HepG2 (cell line): ENCODE data around the gene XPR1. TPM values are rescaled to one million over a fixed set of nuclear protein-coding genes. Genes with fewer than 3 reads are reported as not detected.

Experiments
- ATAC-seq: fragments of 200-7000 bp; cut with Tn5 transposase; 3 replicates; pipeline ENCODE4 v1.9.1; 2020; ENCODE audit warnings: mild to moderate bottlenecking, moderate library complexity
- BruUV-seq: library from RNA; stranded (reverse); fragments of 400-500 nt; replicated peaks from 2 replicates; lab custom pipeline; 2021; lab: Mats Ljungman, UMichigan
- CTCF ChIA-PET: fragments of 300-600 bp; formaldehyde crosslinking; extraction: SDS; loops from one replicate; lab custom pipeline; 2021; ENCODE audit warnings: low total read pairs, inconsistent platforms, low intra/inter-chr PET ratio; lab: Yijun Ruan, JAX
- POLR2A ChIA-PET: fragments of 350-600 bp; sonication (Branson Sonifier 250); formaldehyde crosslinking; loops from one replicate; lab custom pipeline; 2020; ENCODE audit warnings: antibody characterized with exemption, inconsistent platforms; lab: Yijun Ruan, JAX
- DNase-seq: peaks from one replicate; pipeline ENCODE4 v3.0.0-alpha.2; 2015; ENCODE audit warnings: low spot score
- FAIRE-seq: peaks from 3 replicates; lab custom pipeline; 2011; peaks lifted over from hg19 to GRCh38; lab: Jason Lieb, UNC
- H2AFZ ChIP-seq: one replicate; pipeline ENCODE4 v1.6.1; 2011; ENCODE audit warnings: low read length, inconsistent platforms
- H3K27ac ChIP-seq: fragments of 300-600 bp; 3 replicates; pipeline ENCODE4 v1.8.0; 2011; ENCODE audit warnings: mixed run types, mild to moderate bottlenecking, mixed read lengths, low read length, inconsistent platforms; ENCODE audit not compliant: insufficient read depth; ENCODE audit errors: extremely low read length
- H3K27me3 ChIP-seq, 2 experiments: fragments of 200-600 bp in 1 of 2; 2 replicates in 1 of 2; 3 replicates in 1 of 2; pipeline versions ENCODE4 v1.6.0 to v1.8.0; 2011; ENCODE audit warnings: low read length in 2 of 2, mild to moderate bottlenecking in 2 of 2, moderate library complexity in 2 of 2, inconsistent platforms in 1 of 2; ENCODE audit not compliant: insufficient read depth in 2 of 2, control insufficient read depth in 1 of 2
- H3K36me3 ChIP-seq, 2 experiments: fragments of 200-600 bp in 1 of 2; replicated peaks in 1 of 2; 2 replicates in 1 of 2; 3 replicates in 1 of 2; pipeline versions ENCODE4 v1.5.1 to v1.8.0; 2011; ENCODE audit warnings: low read length in 2 of 2, inconsistent platforms in 1 of 2; ENCODE audit not compliant: insufficient read depth in 2 of 2, control insufficient read depth in 1 of 2
- H3K4me1 ChIP-seq: 2 replicates; pipeline ENCODE4 v1.5.1; 2012; ENCODE audit warnings: low read length, inconsistent platforms; ENCODE audit not compliant: insufficient read depth
- H3K4me2 ChIP-seq: 2 replicates; pipeline ENCODE4 v1.6.0; 2011; ENCODE audit warnings: low read depth, low read length, inconsistent platforms
- H3K4me3 ChIP-seq, 3 experiments: fragments of 200-600 bp in 1 of 3; sonication (generic), shearing (Covaris generic) in 1 of 3; replicated peaks in 1 of 3; 2 replicates each; pipeline ENCODE4 v1.5.1; 2011 to 2016; ENCODE audit warnings: low read length in 3 of 3, inconsistent platforms in 2 of 3, low read depth in 2 of 3, mild to moderate bottlenecking in 2 of 3, control low read depth in 1 of 3, mixed read lengths in 1 of 3; ENCODE audit not compliant: insufficient read depth in 1 of 3
- H3K79me2 ChIP-seq: one replicate; pipeline ENCODE4 v1.6.1; 2011; ENCODE audit warnings: low read length, inconsistent platforms; ENCODE audit not compliant: insufficient read depth
- H3K9ac ChIP-seq: 2 replicates; pipeline ENCODE4 v1.6.0; 2011; ENCODE audit warnings: mild to moderate bottlenecking, low read depth, low read length, inconsistent platforms; ENCODE audit not compliant: insufficient read depth
- H3K9me3 ChIP-seq: 2 replicates; pipeline ENCODE4 v1.5.1; 2012; ENCODE audit warnings: mild to moderate bottlenecking, low read length
- H4K20me1 ChIP-seq: 2 replicates; pipeline ENCODE4 v1.6.0; 2011; ENCODE audit warnings: inconsistent platforms, mild to moderate bottlenecking, low read length, moderate library complexity; ENCODE audit not compliant: insufficient read depth
- STAG1 ChIP-seq: sonication (generic); formaldehyde crosslinking; IDR thresholded peaks from 2 replicates; pipeline ENCODE4 v1.4.0; 2020; ENCODE audit warnings: missing genetic modification reagents
- ZNF207 ChIP-seq: fragments of 450-650 bp; IDR thresholded peaks from 2 replicates; pipeline ENCODE4 v1.6.1; 2016; ENCODE audit warnings: antibody characterized with exemption, borderline replicate concordance
- ZNF446 ChIP-seq: sonication (generic); formaldehyde crosslinking; IDR thresholded peaks from 2 replicates; pipeline ENCODE4 v1.5.0; 2020; ENCODE audit warnings: mild to moderate bottlenecking, missing genetic modification reagents
- WGBS: methylation state at CpG from one replicate; pipeline ENCODE4 v1.1.6; 2017; ENCODE audit warnings: low lambda C conversion rate; 5-methylcytosine and 5-hydroxymethylcytosine counted together
- in situ Hi-C: cut with HindIII; loops from 2 replicates; pipeline ENCODE4 v1.10.0; 2017; ENCODE audit warnings: low pct_unique_long_range_greater_than_20kb; ENCODE audit not compliant: extremely low pct_ligation_motif_present
- intact Hi-C: fragments of 100-400 bp; cut with micrococcal nuclease; formaldehyde crosslinking; loops from one replicate; pipeline ENCODE4 v1.10.0; 2022; ENCODE audit not compliant: unreplicated experiment
- polyA plus RNA-seq, 8 experiments: library from polyadenylated mRNA; depleted of rRNA in 3 of 8; stranded (reverse) in 7 of 8; unstranded in 1 of 8; fragments of >200 nt; fragmentation: Illumina TruSeq in 4 of 8; extraction: Trizol in 4 of 8; gene quantifications; 2 replicates each; pipeline versions ENCODE4 v1.2.1 to v1.2.3, GENCODE V29; 2011 to 2016; ENCODE audit warnings: low read depth in 4 of 8, missing spikeins in 1 of 8, mixed read lengths in 1 of 8; ENCODE audit not compliant: insufficient read depth in 1 of 8
- total RNA-seq, 5 experiments: library from RNA; depleted of rRNA; stranded (reverse); fragments of >200 nt; fragmentation: Illumina TruSeq; extraction: Trizol; gene quantifications; 2 replicates each; pipeline ENCODE4 v1.2.3, GENCODE V29; 2016; ENCODE audit warnings: low read depth in 1 of 5
- TF ChIP-seq, protein P1 (sequence below): sonication (generic); formaldehyde crosslinking; IDR thresholded peaks from 2 replicates; pipeline ENCODE4 v1.5.0; 2020; ENCODE audit warnings: mild to moderate bottlenecking, missing genetic modification reagents, moderate library complexity
- TF ChIP-seq, protein P2 (sequence below): sonication (generic); formaldehyde crosslinking; IDR thresholded peaks from 2 replicates; pipeline ENCODE4 v1.4.0; 2020; ENCODE audit warnings: missing genetic modification reagents

XPR1 gene
- total and polyA plus RNA-seq, 2 of the 13 experiments (the other 11 are each of a cell fraction or from before 2014, with no cell fraction given), result 22.3 to 23.6 TPM

DNA sequence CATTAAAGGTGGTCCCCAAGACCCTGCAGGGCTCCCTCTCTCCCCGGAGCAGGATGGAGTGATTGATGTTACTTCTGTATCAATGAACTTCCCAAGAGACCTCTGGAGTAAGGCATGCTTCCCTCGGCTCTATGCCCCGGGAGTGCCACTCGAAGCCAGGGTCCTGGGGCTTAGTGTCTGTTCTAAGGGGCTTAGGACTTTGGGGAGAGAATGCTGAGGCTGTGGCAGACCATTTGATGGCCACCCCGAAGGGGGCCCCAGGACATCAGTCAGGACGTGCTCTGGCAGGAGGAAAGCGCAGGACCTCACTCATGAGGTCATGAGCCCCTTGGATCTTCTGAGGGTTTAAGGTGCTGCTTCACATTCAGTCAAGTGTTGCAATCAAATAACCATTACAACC is 288.4 kb downstream of the XPR1 start:
- in situ Hi-C loops (no loop called here), intact Hi-C loops (no loop called here)
- Histone ChIP-seq H3K4me3 (no peak overlapping the region), H3K36me3 (no peaks in the 10 kb centered on the region), H4K20me1 (no peaks in the 10 kb centered on the region), H2AFZ (no peak overlapping the region), H3K4me1 (peaks cover 48% of the 10 kb centered on the region), H3K27ac (no peak overlapping the region), H3K9ac (no peak overlapping the region), H3K79me2 (no peaks in the 10 kb centered on the region), H3K9me3 (no peaks in the 10 kb centered on the region), H3K27me3 (peaks cover 5 to 21% of the 10 kb centered on the region in 2 experiments), H3K4me2 (no peak overlapping the region)
- no peak for FAIRE-seq
- ChIA-PET CTCF (no interaction called here), POLR2A (no interaction called here)
- DNase-seq, result no peak
- ATAC-seq, result no peak
- 57% methylated on average over 3 of the region's 7 CpGs for WGBS
- no TSS peak for BruUV-seq
- TF ChIP-seq ZNF446 (no peak), ZNF207 (no peak)

- Histone ChIP-seq H3K4me1 (peaks cover 53% of the 10 kb centered on the region), H3K27ac (no peak overlapping the region), H2AFZ (no peak overlapping the region), H3K4me2 (no peak overlapping the region), H4K20me1 (no peaks in the 10 kb centered on the region), H3K36me3 (no peaks in the 10 kb centered on the region), H3K27me3 (peaks cover 5 to 19% of the 10 kb centered on the region in 2 experiments), H3K9ac (no peak overlapping the region), H3K79me2 (no peaks in the 10 kb centered on the region), H3K9me3 (no peaks in the 10 kb centered on the region), H3K4me3 (no peak overlapping the region)
- POLR2A ChIA-PET, result no interaction called here
- DNase-seq (no peak), ATAC-seq (no peak), FAIRE-seq (no peak)
- in situ Hi-C loops, result no loop called here
- TF ChIP-seq, protein P1, sequence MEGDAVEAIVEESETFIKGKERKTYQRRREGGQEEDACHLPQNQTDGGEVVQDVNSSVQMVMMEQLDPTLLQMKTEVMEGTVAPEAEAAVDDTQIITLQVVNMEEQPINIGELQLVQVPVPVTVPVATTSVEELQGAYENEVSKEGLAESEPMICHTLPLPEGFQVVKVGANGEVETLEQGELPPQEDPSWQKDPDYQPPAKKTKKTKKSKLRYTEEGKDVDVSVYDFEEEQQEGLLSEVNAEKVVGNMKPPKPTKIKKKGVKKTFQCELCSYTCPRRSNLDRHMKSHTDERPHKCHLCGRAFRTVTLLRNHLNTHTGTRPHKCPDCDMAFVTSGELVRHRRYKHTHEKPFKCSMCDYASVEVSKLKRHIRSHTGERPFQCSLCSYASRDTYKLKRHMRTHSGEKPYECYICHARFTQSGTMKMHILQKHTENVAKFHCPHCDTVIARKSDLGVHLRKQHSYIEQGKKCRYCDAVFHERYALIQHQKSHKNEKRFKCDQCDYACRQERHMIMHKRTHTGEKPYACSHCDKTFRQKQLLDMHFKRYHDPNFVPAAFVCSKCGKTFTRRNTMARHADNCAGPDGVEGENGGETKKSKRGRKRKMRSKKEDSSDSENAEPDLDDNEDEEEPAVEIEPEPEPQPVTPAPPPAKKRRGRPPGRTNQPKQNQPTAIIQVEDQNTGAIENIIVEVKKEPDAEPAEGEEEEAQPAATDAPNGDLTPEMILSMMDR, result peak; percentile 33; the same call in 1 of the 2 replicates
- peak; percentile 10; the same call in 1 of the 2 replicates for TF ChIP-seq STAG1 (CRISPR knock-in tag)
- TF ChIP-seq, protein P2, sequence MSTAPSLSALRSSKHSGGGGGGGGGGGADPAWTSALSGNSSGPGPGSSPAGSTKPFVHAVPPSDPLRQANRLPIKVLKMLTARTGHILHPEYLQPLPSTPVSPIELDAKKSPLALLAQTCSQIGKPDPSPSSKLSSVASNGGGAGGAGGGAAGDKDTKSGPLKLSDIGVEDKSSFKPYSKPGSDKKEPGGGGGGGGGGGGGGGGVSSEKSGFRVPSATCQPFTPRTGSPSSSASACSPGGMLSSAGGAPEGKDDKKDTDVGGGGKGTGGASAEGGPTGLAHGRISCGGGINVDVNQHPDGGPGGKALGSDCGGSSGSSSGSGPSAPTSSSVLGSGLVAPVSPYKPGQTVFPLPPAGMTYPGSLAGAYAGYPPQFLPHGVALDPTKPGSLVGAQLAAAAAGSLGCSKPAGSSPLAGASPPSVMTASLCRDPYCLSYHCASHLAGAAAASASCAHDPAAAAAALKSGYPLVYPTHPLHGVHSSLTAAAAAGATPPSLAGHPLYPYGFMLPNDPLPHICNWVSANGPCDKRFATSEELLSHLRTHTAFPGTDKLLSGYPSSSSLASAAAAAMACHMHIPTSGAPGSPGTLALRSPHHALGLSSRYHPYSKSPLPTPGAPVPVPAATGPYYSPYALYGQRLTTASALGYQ, result no peak
- CTCF ChIA-PET, result no interaction called here
- no TSS peak for BruUV-seq
- intact Hi-C loops, result no loop called here
- 58% methylated on average over 4 of the region's 8 CpGs for WGBS
Measured at GRCh38 chr1:180920702-180921101, 288.9 kb downstream of the XPR1 start.
